Measurements from ENCODE around the gene PSMD11. TPM values are rescaled to one million over a fixed set of nuclear protein-coding genes. Genes with fewer than 3 reads are reported as not detected.

The PSMD11 gene
- total and polyA plus RNA-seq, 2 of the 8 experiments (the other 6 are each of a cell fraction or from before 2014, with no cell fraction given) = 68.4 to 171 TPM

- H3K4me3 ChIP-seq (ENCODE audit: extremely low read depth in 1 of 4, insufficient read depth in 2 of 4, low read depth in 3 of 4, low read length in 4 of 4) = peak overlapping the region; percentile 51 to 74 (median 62)
- 0 out of 7 replicates have a peak overlapping the region, but pooled peaks of 1 of the 4 experiments have one; percentile 1 for H3K9ac ChIP-seq (replicated peaks in 1 of 4; ENCODE audit: extremely low read depth in 1 of 4, low read depth in 3 of 4, low read length in 3 of 4)
Observed at GRCh38 chr17:32488177-32488542, 43.9 kb downstream of the PSMD11 start.

More at GRCh38 chr17:32488177-32488542, 43.9 kb downstream of the PSMD11 start:
- 0 out of 2 replicates have a peak overlapping the region, but pooled peaks have one; percentile 67 for H2BK15ac ChIP-seq (ENCODE audit: low read length)
- no peak overlapping the region for H3K4ac ChIP-seq (replicated peaks; ENCODE audit: insufficient read length, low read depth, low read length)
- H3K14ac ChIP-seq (ENCODE audit: insufficient read length) = no peak overlapping the region
- peaks cover 0 to 27% of the 10 kb centered on the region in 2 experiments; a peak in 2 of 4 replicates for H3K79me2 ChIP-seq (ENCODE audit: control insufficient read depth in 1 of 2, insufficient read depth in 2 of 2, low read length in 2 of 2)
- DNase-seq (ENCODE audit: low read depth in 1 of 2, low spot score in 2 of 2) (no peak), FAIRE-seq (no peak)
- peaks cover 12% of the 10 kb centered on the region for H3K79me1 ChIP-seq (ENCODE audit: low read depth, low read length)
- CTCF ChIA-PET (ENCODE audit: partially characterized antibody) = interaction anchor here (0.9 to 2.6 kb wide), 4 partner anchors 10 to 29 kb away, joined by 4 to 8 read pairs (median 6); no protein-coding TSS in a partner anchor
- no peak overlapping the region for H2BK120ac ChIP-seq (replicated peaks; ENCODE audit: low read depth, low read length)
- peaks cover 8 to 45% (median 26%) of the 10 kb centered on the region in 4 experiments for H3K4me1 ChIP-seq (replicated peaks in 1 of 4; ENCODE audit: control insufficient read depth in 3 of 4, insufficient read depth in 4 of 4, low read length in 3 of 4)
- WGBS, 2 experiments (ENCODE audit: extremely low coverage in 1 of 2, insufficient coverage in 1 of 2, insufficient read length in 1 of 2, insufficient replicate concordance in 2 of 2, low coverage in 1 of 2, low lambda C conversion rate in 2 of 2, missing lambda C conversion rate in 1 of 2) = 91% methylated on average over 16 of the region's 16 CpGs; no CpG with 5 or more reads in 1 of the 2 experiments
- no peak overlapping the region for H3K27ac ChIP-seq (ENCODE audit: low read depth, low read length)
- no peak overlapping the region for H3K23ac ChIP-seq (ENCODE audit: insufficient read length)
- no peak overlapping the region; the same call in 1 of the 2 replicates for H2BK12ac ChIP-seq (ENCODE audit: low read depth, low read length)
- no peak overlapping the region for H2BK20ac ChIP-seq (ENCODE audit: low read length)
- H3K36me3 ChIP-seq (ENCODE audit: control insufficient read depth in 2 of 4, insufficient read depth in 4 of 4, low read length in 3 of 4) = peaks cover 0 to 13% (median 4%) of the 10 kb centered on the region in 4 experiments; a peak in 3 of 8 replicates
- no peaks in the 10 kb centered on the region; a peak in 2 of 7 replicates for H3K27me3 ChIP-seq (replicated peaks in 1 of 4; ENCODE audit: control insufficient read depth in 3 of 4, extremely low read depth in 1 of 4, insufficient read depth in 3 of 4, low read length in 3 of 4)
- peaks cover 3 to 15% of the 10 kb centered on the region in 2 experiments for H4K20me1 ChIP-seq (replicated peaks in 1 of 2; ENCODE audit: control insufficient read depth in 1 of 2, insufficient read depth in 2 of 2, low read length in 2 of 2)
- no peak overlapping the region for H3K56ac ChIP-seq (replicated peaks; ENCODE audit: insufficient read length, low read depth, low read length)
- no peak overlapping the region for H3K18ac ChIP-seq (ENCODE audit: extremely low read depth, low read length)
- H3K9me3 ChIP-seq (ENCODE audit: insufficient read depth in 2 of 2, low read depth in 1 of 2, low read length in 1 of 2) = no peaks in the 10 kb centered on the region
- TF ChIP-seq YY1 (IDR thresholded peaks at IDR 0.05; ENCODE audit: low read depth, low read length) = no peak
- TF ChIP-seq KDM5A (IDR thresholded peaks at IDR 0.05; ENCODE audit: low read length) = no peak
- no peak for TF ChIP-seq POU5F1 (IDR thresholded peaks at IDR 0.05; ENCODE audit: low read depth, low read length)
- peaks cover 8% of the 10 kb centered on the region for H3K23me2 ChIP-seq (ENCODE audit: low read depth, low read length)
- H3K4me2 ChIP-seq (ENCODE audit: insufficient read depth in 1 of 2, low read depth in 2 of 2, low read length in 2 of 2) = peak overlapping the region; percentile 91 to 93
- H4K91ac ChIP-seq (replicated peaks; ENCODE audit: insufficient read length, low read length) = no peak overlapping the region
- 0 out of 2 replicates have a peak overlapping the region, but pooled peaks have one; percentile 67 for H2AK5ac ChIP-seq (ENCODE audit: low read depth, low read length)
- POLR2A ChIA-PET (ENCODE audit: partially characterized antibody) = interaction anchor here (1.0 to 5.4 kb wide), 4 partner anchors 10 to 44 kb away, joined by 5 to 35 read pairs (median 11); partner anchors contain the start of gene PSMD11
- H4K5ac ChIP-seq (ENCODE audit: insufficient read length, low read depth, low read length) = no peak overlapping the region
- H2AFZ ChIP-seq (ENCODE audit: low read length) = no peak overlapping the region
- no peak overlapping the region for H2BK5ac ChIP-seq (ENCODE audit: low read depth, low read length)
- no peak overlapping the region for H4K8ac ChIP-seq (ENCODE audit: extremely low read depth, insufficient read depth, low read length)
